NCI-H2196 treated with DMSO at 0.1 percent for 48 hours (cell line): ENCODE measurements around the gene RAB3A.

Source experiments
- DNase-seq: peaks from one replicate; lab custom pipeline; 2025; ENCODE audit not compliant: unreplicated experiment; lab: John Stamatoyannopoulos, UW

RAB3A gene

GRCh38 chr19:18203863-18204393 lies at the start of gene RAB3A:
Gene RAB3A, minus strand, starts transcription at chr19:18204042. Its CDS starts 1,302 bp downstream, at chr19:18202740.
- peak; percentile 100 for DNase-seq

- DNase-seq, result no peak
Measured at GRCh38 chr19:18253130-18253529, 49.3 kb upstream of the RAB3A start.

- no peak for DNase-seq
Measured at GRCh38 chr19:18252370-18252717, 48.5 kb upstream of the RAB3A start.

- peak; percentile 39 for DNase-seq
Measured at GRCh38 chr19:18251587-18252369, 47.9 kb upstream of the RAB3A start.

- no peak for DNase-seq
Measured at GRCh38 chr19:18249834-18250233, 46.0 kb upstream of the RAB3A start.

GRCh38 chr19:18245297-18245696 lies 41.5 kb upstream of the RAB3A start:
- no peak for DNase-seq

- no peak for DNase-seq
Measured at GRCh38 chr19:18239303-18239702, 35.5 kb upstream of the RAB3A start.

- DNase-seq, result no peak
Measured at GRCh38 chr19:18234194-18234593, 30.4 kb upstream of the RAB3A start.

GRCh38 chr19:18233224-18233825 lies 29.5 kb upstream of the RAB3A start:
- DNase-seq, result no peak

GRCh38 chr19:18232540-18233223 lies 28.8 kb upstream of the RAB3A start:
- DNase-seq, result peak; percentile 28

GRCh38 chr19:18231775-18232174 lies 27.9 kb upstream of the RAB3A start:
- DNase-seq, result no peak

- no peak for DNase-seq
Measured at GRCh38 chr19:18230941-18231734, 27.3 kb upstream of the RAB3A start.

- no peak for DNase-seq
Measured at GRCh38 chr19:18229915-18230314, 26.1 kb upstream of the RAB3A start.

- no peak for DNase-seq
Measured at GRCh38 chr19:18229474-18229873, 25.6 kb upstream of the RAB3A start.

- DNase-seq, result no peak
Measured at GRCh38 chr19:18227781-18228271, 24.0 kb upstream of the RAB3A start.

- no peak for DNase-seq
Measured at GRCh38 chr19:18226956-18227780, 23.3 kb upstream of the RAB3A start.

GRCh38 chr19:18225702-18226468 lies 22.0 kb upstream of the RAB3A start, which contains the start of gene PDE4C:
Gene PDE4C, minus strand, starts transcription at chr19:18226438. Its CDS starts 23 bp downstream, at chr19:18226415.
- DNase-seq, result no peak

GRCh38 chr19:18225355-18225701 lies 21.5 kb upstream of the RAB3A start:
- no peak for DNase-seq
